GM23338 (cell line): ENCODE results near the gene WBP1. TPM values are rescaled to one million over a fixed set of nuclear protein-coding genes. Genes with fewer than 3 reads are reported as not detected.

Experiments
- ATAC-seq: fragments of 200-7000 bp; cut with Tn5 transposase; 3 replicates; pipeline ENCODE4 v1.9.1; 2020
- DNase-seq: peaks from one replicate; pipeline ENCODE4 v3.0.0-alpha.2; 2015; ENCODE audit warnings: low spot score
- H2AFZ ChIP-seq: fragments of 200-600 bp; sonication (generic); 2 replicates; pipeline ENCODE4 v1.8.0; 2016; ENCODE audit warnings: antibody characterized with exemption, mild to moderate bottlenecking, moderate library complexity
- H3F3A ChIP-seq: fragments of 200-600 bp; sonication (generic); replicated peaks from 2 replicates; pipeline ENCODE4 v1.8.0; 2017; ENCODE audit warnings: antibody characterized with exemption, mixed run types, low read depth
- H3K27ac ChIP-seq: fragments of 200-600 bp; sonication (generic); 2 replicates; pipeline ENCODE4 v1.6.1; 2016; ENCODE audit warnings: low read depth
- H3K27me3 ChIP-seq: fragments of 200-600 bp; sonication (generic); 2 replicates; pipeline ENCODE4 v1.8.0; 2016; ENCODE audit warnings: mild to moderate bottlenecking, mixed run types, moderate library complexity; ENCODE audit not compliant: insufficient read depth
- H3K36me3 ChIP-seq: fragments of 200-600 bp; sonication (generic); 2 replicates; pipeline ENCODE4 v1.8.0; 2016; ENCODE audit warnings: mild to moderate bottlenecking; ENCODE audit not compliant: insufficient read depth
- H3K4me1 ChIP-seq: fragments of 200-600 bp; sonication (generic); 2 replicates; pipeline ENCODE4 v1.8.0; 2016; ENCODE audit warnings: mild to moderate bottlenecking, moderate library complexity; ENCODE audit not compliant: insufficient read depth
- H3K4me2 ChIP-seq: fragments of 200-600 bp; sonication (generic); 2 replicates; pipeline ENCODE4 v1.7.1; 2017; ENCODE audit warnings: mixed run types
- H3K4me3 ChIP-seq: fragments of 200-600 bp; sonication (generic); 2 replicates; pipeline ENCODE4 v1.6.1; 2016; ENCODE audit warnings: mixed run types
- H3K79me2 ChIP-seq: fragments of 200-600 bp; sonication (generic); replicated peaks from 2 replicates; pipeline ENCODE4 v1.8.0; 2017; ENCODE audit warnings: mild to moderate bottlenecking; ENCODE audit not compliant: insufficient read depth
- H3K9me2 ChIP-seq: fragments of 200-600 bp; sonication (generic); 2 replicates; pipeline ENCODE4 v1.8.0; 2017; ENCODE audit not compliant: insufficient read depth
- H4K20me1 ChIP-seq: fragments of 200-600 bp; sonication (generic); replicated peaks from 2 replicates; pipeline ENCODE4 v1.8.0; 2017; ENCODE audit warnings: mild to moderate bottlenecking; ENCODE audit not compliant: insufficient read depth
- H3K27ac Mint-ChIP-seq: 2 replicates; pipeline ENCODE4 v1.8.0; 2020; ENCODE audit warnings: inconsistent platforms, mild to moderate bottlenecking, moderate library complexity, mixed read lengths
- H3K27me3 Mint-ChIP-seq: 3 replicates; pipeline ENCODE4 v1.8.0; 2022; ENCODE audit warnings: low read depth, mild to moderate bottlenecking, moderate library complexity, mixed read lengths, inconsistent platforms; ENCODE audit not compliant: insufficient read depth, poor library complexity
- H3K36me3 Mint-ChIP-seq: 3 replicates; pipeline ENCODE4 v1.8.0; 2021; ENCODE audit warnings: low read depth, mild to moderate bottlenecking, inconsistent platforms, moderate library complexity, mixed read lengths
- H3K4me1 Mint-ChIP-seq: 3 replicates; pipeline ENCODE4 v1.8.0; 2020; ENCODE audit warnings: mild to moderate bottlenecking, inconsistent platforms, mixed read lengths
- H3K4me3 Mint-ChIP-seq: 3 replicates; pipeline ENCODE4 v1.8.0; 2021; ENCODE audit warnings: moderate library complexity, mild to moderate bottlenecking, inconsistent platforms, mixed read lengths
- H3K9me3 Mint-ChIP-seq: 3 replicates; pipeline ENCODE4 v1.8.0; 2020; ENCODE audit warnings: moderate library complexity, mild to moderate bottlenecking, inconsistent platforms, mixed read lengths
- CREB1 ChIP-seq: fragments of 250-450 bp; sonication (Bioruptor Pico); IDR thresholded peaks from 2 replicates; pipeline ENCODE4 v1.5.0; 2020; ENCODE audit warnings: low read depth, mild to moderate bottlenecking, moderate library complexity
- EZH2 ChIP-seq: fragments of 200-600 bp; sonication (generic); IDR thresholded peaks from one replicate; pipeline ENCODE4 v1.8.0; 2017; ENCODE audit warnings: antibody characterized with exemption, mild to moderate bottlenecking, low read depth; ENCODE audit not compliant: unreplicated experiment
- EZH2phosphoT487 ChIP-seq: fragments of 200-600 bp; sonication (generic); IDR thresholded peaks from one replicate; pipeline ENCODE4 v1.8.1; 2018; ENCODE audit warnings: antibody characterized with exemption; ENCODE audit not compliant: unreplicated experiment
- JUNB ChIP-seq: IDR thresholded peaks from one replicate; pipeline ENCODE4 v1.6.1; 2016; ENCODE audit warnings: antibody characterized with exemption; ENCODE audit not compliant: unreplicated experiment
- POLR2AphosphoS5 ChIP-seq: IDR thresholded peaks from 2 replicates; pipeline ENCODE4 v1.6.1; 2016; ENCODE audit warnings: antibody characterized with exemption, low read depth
- STAT1 ChIP-seq: IDR thresholded peaks from one replicate; pipeline ENCODE4 v1.6.1; 2016; ENCODE audit warnings: antibody characterized with exemption; ENCODE audit not compliant: unreplicated experiment
- polyA plus RNA-seq: library from polyadenylated mRNA; unstranded; fragments of >200 nt; fragmentation: Nextera tagmentation; extraction: Ambion mirVana; gene quantifications from 2 replicates; pipeline ENCODE4 v1.2.1, GENCODE V29; 2016
- total RNA-seq: library from RNA; depleted of rRNA; stranded (reverse); fragments of >200 nt; shearing (Covaris generic); gene quantifications from 2 replicates; pipeline ENCODE4 v1.2.3, GENCODE V29; 2014
- TF ChIP-seq, protein P1 (sequence below): IDR thresholded peaks from one replicate; pipeline ENCODE4 v1.6.1; 2018; ENCODE audit warnings: antibody characterized with exemption; ENCODE audit not compliant: unreplicated experiment
- TF ChIP-seq, protein P2 (sequence below): IDR thresholded peaks from 2 replicates; pipeline ENCODE4 v1.6.1; 2016; ENCODE audit warnings: antibody characterized with exemption

Gene WBP1
- total and polyA plus RNA-seq, 2 experiments from 2014 or later = 53.0 to 64.4 TPM

DNA sequence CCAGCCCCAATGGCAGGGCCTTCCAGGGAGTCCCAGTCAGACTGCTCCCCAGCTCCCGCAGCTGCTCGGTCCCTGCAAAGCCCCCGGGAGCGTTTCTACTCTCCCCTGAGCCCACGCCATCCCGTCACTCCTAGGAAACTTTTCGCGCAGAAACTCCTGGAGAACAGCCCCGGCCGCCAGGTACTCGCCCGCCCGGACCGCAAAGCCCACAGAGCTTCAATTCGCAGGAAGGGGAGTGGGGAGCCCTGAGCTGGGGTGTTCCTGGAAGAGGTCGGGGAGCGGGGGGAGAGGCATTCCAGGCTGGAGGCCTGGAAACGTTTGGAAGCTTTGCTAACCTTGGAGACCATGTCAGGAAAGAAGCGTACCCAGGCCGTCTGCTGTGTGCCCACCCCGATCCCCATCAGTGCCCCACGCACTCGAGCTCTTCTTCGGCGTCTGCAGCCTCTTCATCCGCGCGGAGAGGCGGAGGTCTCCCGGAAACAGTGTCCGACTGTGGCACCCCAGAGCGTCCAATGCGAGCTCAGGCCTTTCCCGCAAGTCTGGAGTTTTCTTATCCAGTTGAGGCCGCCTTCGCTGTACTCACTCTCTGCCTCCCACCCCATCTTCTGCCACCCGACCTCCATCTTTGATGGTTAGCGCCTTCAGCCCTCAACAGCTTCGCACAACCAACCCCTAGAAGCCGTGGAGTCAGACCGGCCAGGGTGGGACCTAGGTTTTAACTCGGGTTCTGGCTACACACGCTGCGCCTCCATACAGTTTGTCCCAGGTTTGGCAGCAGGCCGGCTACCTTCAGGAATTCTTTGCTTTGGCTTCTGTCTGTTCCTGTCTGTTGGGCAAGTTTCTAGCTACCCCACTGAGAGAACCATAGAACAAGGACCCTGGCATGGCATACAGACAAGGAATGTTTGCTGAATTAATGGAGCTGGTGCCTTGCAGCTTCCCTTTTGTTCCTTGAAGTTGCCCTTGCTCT is 45.6 kb downstream of the WBP1 start (continued):
- TF ChIP-seq EZH2 (peak; percentile 93), EZH2phosphoT487 (peak; percentile 52), STAT1 (no peak)
- TF ChIP-seq, protein P1, sequence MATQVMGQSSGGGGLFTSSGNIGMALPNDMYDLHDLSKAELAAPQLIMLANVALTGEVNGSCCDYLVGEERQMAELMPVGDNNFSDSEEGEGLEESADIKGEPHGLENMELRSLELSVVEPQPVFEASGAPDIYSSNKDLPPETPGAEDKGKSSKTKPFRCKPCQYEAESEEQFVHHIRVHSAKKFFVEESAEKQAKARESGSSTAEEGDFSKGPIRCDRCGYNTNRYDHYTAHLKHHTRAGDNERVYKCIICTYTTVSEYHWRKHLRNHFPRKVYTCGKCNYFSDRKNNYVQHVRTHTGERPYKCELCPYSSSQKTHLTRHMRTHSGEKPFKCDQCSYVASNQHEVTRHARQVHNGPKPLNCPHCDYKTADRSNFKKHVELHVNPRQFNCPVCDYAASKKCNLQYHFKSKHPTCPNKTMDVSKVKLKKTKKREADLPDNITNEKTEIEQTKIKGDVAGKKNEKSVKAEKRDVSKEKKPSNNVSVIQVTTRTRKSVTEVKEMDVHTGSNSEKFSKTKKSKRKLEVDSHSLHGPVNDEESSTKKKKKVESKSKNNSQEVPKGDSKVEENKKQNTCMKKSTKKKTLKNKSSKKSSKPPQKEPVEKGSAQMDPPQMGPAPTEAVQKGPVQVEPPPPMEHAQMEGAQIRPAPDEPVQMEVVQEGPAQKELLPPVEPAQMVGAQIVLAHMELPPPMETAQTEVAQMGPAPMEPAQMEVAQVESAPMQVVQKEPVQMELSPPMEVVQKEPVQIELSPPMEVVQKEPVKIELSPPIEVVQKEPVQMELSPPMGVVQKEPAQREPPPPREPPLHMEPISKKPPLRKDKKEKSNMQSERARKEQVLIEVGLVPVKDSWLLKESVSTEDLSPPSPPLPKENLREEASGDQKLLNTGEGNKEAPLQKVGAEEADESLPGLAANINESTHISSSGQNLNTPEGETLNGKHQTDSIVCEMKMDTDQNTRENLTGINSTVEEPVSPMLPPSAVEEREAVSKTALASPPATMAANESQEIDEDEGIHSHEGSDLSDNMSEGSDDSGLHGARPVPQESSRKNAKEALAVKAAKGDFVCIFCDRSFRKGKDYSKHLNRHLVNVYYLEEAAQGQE = no peak
- TF ChIP-seq, protein P2, sequence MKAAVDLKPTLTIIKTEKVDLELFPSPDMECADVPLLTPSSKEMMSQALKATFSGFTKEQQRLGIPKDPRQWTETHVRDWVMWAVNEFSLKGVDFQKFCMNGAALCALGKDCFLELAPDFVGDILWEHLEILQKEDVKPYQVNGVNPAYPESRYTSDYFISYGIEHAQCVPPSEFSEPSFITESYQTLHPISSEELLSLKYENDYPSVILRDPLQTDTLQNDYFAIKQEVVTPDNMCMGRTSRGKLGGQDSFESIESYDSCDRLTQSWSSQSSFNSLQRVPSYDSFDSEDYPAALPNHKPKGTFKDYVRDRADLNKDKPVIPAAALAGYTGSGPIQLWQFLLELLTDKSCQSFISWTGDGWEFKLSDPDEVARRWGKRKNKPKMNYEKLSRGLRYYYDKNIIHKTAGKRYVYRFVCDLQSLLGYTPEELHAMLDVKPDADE = no peak

DNA sequence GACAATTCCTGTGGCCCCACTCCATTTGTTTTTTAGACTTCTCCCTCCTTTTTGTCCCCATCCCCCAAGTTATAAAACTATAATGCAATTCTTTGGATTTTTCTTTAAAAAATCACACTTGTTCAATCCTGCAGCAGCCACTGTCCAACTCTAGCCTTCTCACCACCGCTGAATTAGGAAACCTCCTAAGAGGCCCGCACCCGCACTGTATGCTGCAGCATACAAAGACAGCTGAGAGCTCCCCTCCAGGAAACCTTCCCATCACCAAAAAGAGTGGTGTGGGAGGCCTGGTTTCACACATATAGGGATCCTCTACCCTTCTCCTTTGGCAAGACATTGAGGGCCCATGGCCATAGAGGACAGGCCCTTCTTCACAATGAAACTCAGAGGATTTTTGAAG is 46.4 kb downstream of the WBP1 start:
- Histone ChIP-seq H3K27ac (no peak overlapping the region), H3K4me2 (peak overlapping the region; percentile 95), H3F3A (peaks cover 29% of the 10 kb centered on the region), H4K20me1 (peaks cover 11% of the 10 kb centered on the region), H3K4me3 (peak overlapping the region; percentile 71; the same call in 1 of the 2 replicates), H3K79me2 (peaks cover 8% of the 10 kb centered on the region), H3K4me1 (peaks cover 46% of the 10 kb centered on the region), H3K27me3 (peaks cover 92% of the 10 kb centered on the region), H3K36me3 (peaks cover 7% of the 10 kb centered on the region; the same call in 1 of the 2 replicates), H2AFZ (no peak overlapping the region), H3K9me2 (no peaks in the 10 kb centered on the region)
- Mint-ChIP-seq H3K4me3 (peak overlapping the region; percentile 86), H3K27ac (no peak overlapping the region), H3K4me1 (peaks cover 53% of the 10 kb centered on the region), H3K36me3 (peaks cover 28% of the 10 kb centered on the region), H3K27me3 (peaks cover 96% of the 10 kb centered on the region), H3K9me3 (no peaks in the 10 kb centered on the region; the same call in 1 of the 3 replicates)
- DNase-seq = no peak
- ATAC-seq = no peak
- TF ChIP-seq CREB1 (CRISPR knock-in tag) (no peak), JUNB (no peak), POLR2AphosphoS5 (no peak), STAT1 (no peak)
- TF ChIP-seq, protein P1 = no peak
